K562 (cell line): ENCODE measurements around the gene DST. TPM values are rescaled to one million over a fixed set of nuclear protein-coding genes. Genes with fewer than 3 reads are reported as not detected.

Source experiments
- ARID1B ChIP-seq: fragments of 450-650 bp; IDR thresholded peaks from 2 replicates; pipeline ENCODE4 v1.6.1; 2016; ENCODE audit warnings: antibody characterized with exemption, mild to moderate bottlenecking, inconsistent platforms
- C11orf30 ChIP-seq: fragments of 450-650 bp; IDR thresholded peaks from 2 replicates; pipeline ENCODE4 v1.6.1; 2016; ENCODE audit warnings: low read depth, mild to moderate bottlenecking
- CBX3 ChIP-seq, 2 experiments: IDR thresholded peaks; 1 replicate in 1 of 2; 2 replicates in 1 of 2; pipeline ENCODE4 v1.6.1; 2012; ENCODE audit warnings: inconsistent platforms in 2 of 2, low read length in 2 of 2, borderline replicate concordance in 1 of 2, control low read depth in 1 of 2
- CHD4 ChIP-seq: fragments of 200-600 bp; sonication (generic); IDR thresholded peaks from 3 replicates; pipeline ENCODE4 v1.6.1; 2012; ENCODE audit warnings: low read depth, mild to moderate bottlenecking, mixed read lengths, low read length, inconsistent platforms; ENCODE audit not compliant: insufficient read depth, insufficient replicate concordance, poor library complexity, severe bottlenecking
- CTCF ChIP-seq, 3 experiments: IDR thresholded peaks in 2 of 3; conservative IDR thresholded peaks in 1 of 3; 2 replicates each; pipeline ENCODE4 v1.5.1; 2011 to 2012; ENCODE audit warnings: low read length in 3 of 3, mild to moderate bottlenecking in 3 of 3, control low read depth in 2 of 3, improper control_type of control experiment in 1 of 3, inconsistent platforms in 1 of 3, low read depth in 1 of 3, mixed read lengths in 1 of 3, moderate library complexity in 1 of 3; ENCODE audit not compliant: insufficient read depth in 2 of 3
- DLX4 ChIP-seq: fragments of 250-450 bp; sonication (Bioruptor Pico); IDR thresholded peaks from 2 replicates; pipeline ENCODE4 v1.6.1; 2021; ENCODE audit warnings: mild to moderate bottlenecking
- LARP7 ChIP-seq: fragments of 450-650 bp; IDR thresholded peaks from 2 replicates; pipeline ENCODE4 v1.6.1; 2016
- LCOR ChIP-seq: sonication (generic); formaldehyde crosslinking; IDR thresholded peaks from 2 replicates; pipeline ENCODE4 v1.8.0; 2022; ENCODE audit warnings: mild to moderate bottlenecking, missing genetic modification reagents
- NFATC3 ChIP-seq: fragments of 450-650 bp; IDR thresholded peaks from 2 replicates; pipeline ENCODE4 v1.6.1; 2017; ENCODE audit warnings: mild to moderate bottlenecking
- NFRKB ChIP-seq: fragments of 450-650 bp; IDR thresholded peaks from 2 replicates; pipeline ENCODE4 v1.6.1; 2016; ENCODE audit warnings: low read depth
- PATZ1 ChIP-seq: fragments of 250-450 bp; sonication (Bioruptor Pico); IDR thresholded peaks from 2 replicates; pipeline ENCODE4 v1.5.0; 2020; ENCODE audit warnings: mild to moderate bottlenecking, borderline replicate concordance
- RBM14 ChIP-seq: fragments of 200-400 bp; formaldehyde crosslinking; IDR thresholded peaks from 2 replicates; pipeline ENCODE4 v1.6.1; 2018; ENCODE audit warnings: low read depth, mild to moderate bottlenecking, low read length, moderate library complexity, borderline replicate concordance; ENCODE audit not compliant: insufficient read depth
- RFX1 ChIP-seq: fragments of 450-650 bp; IDR thresholded peaks from 2 replicates; pipeline ENCODE4 v1.6.1; 2016; ENCODE audit warnings: mild to moderate bottlenecking, moderate library complexity
- SREBF2 ChIP-seq: sonication (generic); formaldehyde crosslinking; IDR thresholded peaks from 2 replicates; pipeline ENCODE4 v1.4.0; 2020; ENCODE audit warnings: mild to moderate bottlenecking, missing genetic modification reagents
- U2AF1 ChIP-seq: fragments of 200-400 bp; formaldehyde crosslinking; optimal IDR thresholded peaks from 2 replicates; pipeline ENCODE3; 2017; ENCODE audit warnings: mild to moderate bottlenecking, low read depth, low read length, moderate library complexity
- USF2 ChIP-seq: sonication (generic); formaldehyde crosslinking; IDR thresholded peaks from 2 replicates; pipeline ENCODE4 v1.5.0; 2020; ENCODE audit warnings: missing genetic modification reagents
- ZNF124 ChIP-seq: sonication (generic); formaldehyde crosslinking; IDR thresholded peaks from 2 replicates; pipeline ENCODE4 v1.8.1; 2022; ENCODE audit warnings: missing genetic modification reagents
- ZNF140 ChIP-seq: fragments of 250-450 bp; sonication (Bioruptor Pico); IDR thresholded peaks from 2 replicates; pipeline ENCODE4 v1.8.0; 2021; ENCODE audit warnings: moderate library complexity, mild to moderate bottlenecking, inconsistent platforms
- ZNF184 ChIP-seq: sonication (generic); formaldehyde crosslinking; IDR thresholded peaks from 2 replicates; pipeline ENCODE4 v1.5.0; 2020; ENCODE audit warnings: missing genetic modification reagents
- ZNF212 ChIP-seq: fragments of 450-650 bp; formaldehyde crosslinking; IDR thresholded peaks from 2 replicates; pipeline ENCODE4 v1.4.0; 2020; ENCODE audit warnings: mild to moderate bottlenecking
- ZNF395 ChIP-seq: fragments of 200-800 bp; sonication (Bioruptor generic); IDR thresholded peaks from 2 replicates; pipeline ENCODE4 v1.6.1; 2017; ENCODE audit warnings: missing genetic modification characterization, missing compliant biosample characterization
- polyA plus RNA-seq, 8 experiments: library from polyadenylated mRNA; depleted of rRNA in 4 of 8; stranded (reverse) in 5 of 8; unstranded in 3 of 8; fragments of >200 nt; fragmentation: Nextera tagmentation in 2 of 8; fragmentation: Illumina TruSeq in 1 of 8; extraction: Ambion mirVana in 2 of 8; extraction: Trizol in 1 of 8; gene quantifications; 2 replicates each; pipeline versions ENCODE4 v1.2.1 to v1.2.3, GENCODE V29; 2011 to 2014; ENCODE audit warnings: inconsistent platforms in 1 of 8, missing spikeins in 1 of 8
- total RNA-seq, 7 experiments: library from RNA; depleted of rRNA in 6 of 7; stranded (reverse); fragments of >200 nt in 6 of 7; fragmentation: Illumina TruSeq in 2 of 7; extraction: Trizol in 2 of 7; gene quantifications; 2 replicates each; pipeline versions ENCODE4 v1.2.1 to v1.2.3, GENCODE V29; 2011 to 2021; ENCODE audit warnings: low replicate concordance in 1 of 7

The DST gene
- total and polyA plus RNA-seq, 9 of the 15 experiments (the other 6 are each of a cell fraction or from before 2014, with no cell fraction given): 5.2 to 21.9 (median 13.3) TPM

GRCh38 chr6:56542364-56543331 lies 100.0 kb downstream of the DST start (continued):
- TF ChIP-seq CBX3 (IDR thresholded peaks at IDR 0.05; ENCODE audit: borderline replicate concordance in 1 of 2, low read length in 2 of 2) (peak in 1 of 2 experiments; percentile 77; a peak in 2 of 3 replicates), ZNF184 (CRISPR knock-in tag) (no peak), USF2 (CRISPR knock-in tag) (no peak), CTCF (IDR thresholded peaks at IDR 0.05 in 2 of 3, conservative IDR thresholded peaks at IDR 0.05 in 1 of 3; ENCODE audit: insufficient read depth in 2 of 3, low read depth in 1 of 3, low read length in 3 of 3) (peak; percentile 31 to 56 (median 45); a peak in 4 of 6 replicates), ZNF395 (CRISPR knock-in tag) (peak; percentile 47; the same call in 1 of the 2 replicates), DLX4 (CRISPR knock-in tag) (no peak), ZNF124 (CRISPR knock-in tag) (no peak), ARID1B (peak; percentile 41; the same call in 1 of the 2 replicates), ZNF212 (CRISPR knock-in tag) (no peak), U2AF1 (no peak), ZNF140 (CRISPR knock-in tag) (no peak), CHD4 (no peak), NFRKB (peak; percentile 71), RFX1 (no peak), RBM14 (no peak), C11orf30 (peak; percentile 89), PATZ1 (CRISPR knock-in tag) (no peak), LCOR (peak; percentile 91; the same call in 1 of the 2 replicates), NFATC3 (no peak), SREBF2 (CRISPR knock-in tag) (no peak), LARP7 (0 out of 2 replicates have a peak, but pooled peaks have one; percentile 55)
